ENCODE data around the gene RNASE11. TPM values are rescaled to one million over a fixed set of nuclear protein-coding genes. Genes with fewer than 3 reads are reported as not detected.

Gene RNASE11
- total RNA-seq, 1 experiment from 2014 or later = not detected

GRCh38 chr14:20610002-20610765 lies 22.4 kb upstream of the RNASE11 start:
- no peaks in the 10 kb centered on the region for H3K36me3 ChIP-seq (ENCODE audit: insufficient read depth, low read length, poor library complexity, severe bottlenecking)
- no peaks in the 10 kb centered on the region for H3K27me3 ChIP-seq (replicated peaks; ENCODE audit: insufficient read depth, low read depth, low read length, poor library complexity)
- H3K27ac ChIP-seq (ENCODE audit: low read depth, low read length, poor library complexity, severe bottlenecking) = peak overlapping the region; percentile 61
- ChIA-PET CTCF (interaction anchor here (0.6 to 1.4 kb wide), 4 partner anchors 72 to 216 kb away, joined by 3 to 5 read pairs (median 3); no protein-coding TSS in a partner anchor), POLR2A (ENCODE audit: low non-redundant PET) (interaction anchor here (0.6 kb wide), 2 partner anchors 268 to 351 kb away, joined by 5 to 7 read pairs; no protein-coding TSS in a partner anchor)
- peaks cover 14% of the 10 kb centered on the region for H3K4me1 ChIP-seq (ENCODE audit: insufficient read depth, low read length, poor library complexity, severe bottlenecking)
- H3K9me3 ChIP-seq (ENCODE audit: low read depth, low read length, poor library complexity, severe bottlenecking) = no peaks in the 10 kb centered on the region
- peak overlapping the region; percentile 85 for H3K4me3 ChIP-seq (ENCODE audit: low read depth, low read length, poor library complexity, severe bottlenecking)
- TF ChIP-seq EZH2 (IDR thresholded peaks at IDR 0.05; ENCODE audit: borderline replicate concordance, low read depth, low read length, poor library complexity, severe bottlenecking) (no peak), CTCF (conservative IDR thresholded peaks at IDR 0.05; ENCODE audit: low read depth, low read length) (no peak)
- no TSS peak for BruUV-seq (replicated peaks)
- DNase-seq (ENCODE audit: low spot score) = peak; percentile 89
- intact Hi-C loops (cut with micrococcal nuclease; ENCODE audit: unreplicated experiment) = loop anchor here (5.0 kb wide), 1 partner anchor 153 kb away; the partner anchor contains the start of gene APEX1

- peak; percentile 94 for DNase-seq (ENCODE audit: low spot score)
- no TSS peak for BruUV-seq (replicated peaks)
- Histone ChIP-seq H3K27me3 (replicated peaks; ENCODE audit: insufficient read depth, low read depth, low read length, poor library complexity) (no peaks in the 10 kb centered on the region), H3K9me3 (ENCODE audit: low read depth, low read length, poor library complexity, severe bottlenecking) (no peaks in the 10 kb centered on the region), H3K27ac (ENCODE audit: low read depth, low read length, poor library complexity, severe bottlenecking) (peak overlapping the region; percentile 61), H3K36me3 (ENCODE audit: insufficient read depth, low read length, poor library complexity, severe bottlenecking) (no peaks in the 10 kb centered on the region), H3K4me1 (ENCODE audit: insufficient read depth, low read length, poor library complexity, severe bottlenecking) (peaks cover 14% of the 10 kb centered on the region), H3K4me3 (ENCODE audit: low read depth, low read length, poor library complexity, severe bottlenecking) (peak overlapping the region; percentile 85)
- POLR2A ChIA-PET (ENCODE audit: low non-redundant PET) = interaction anchor here (0.6 kb wide), 1 partner anchor 352 kb away, joined by 5 read pairs; no protein-coding TSS in a partner anchor
- TF ChIP-seq EZH2 (IDR thresholded peaks at IDR 0.05; ENCODE audit: borderline replicate concordance, low read depth, low read length, poor library complexity, severe bottlenecking) = no peak
- peak; percentile 94 for TF ChIP-seq CTCF (conservative IDR thresholded peaks at IDR 0.05; ENCODE audit: low read depth, low read length)
- CTCF ChIA-PET = interaction anchor here (0.6 to 1.4 kb wide), 5 partner anchors 72 to 279 kb away, joined by 3 to 10 read pairs (median 4); no protein-coding TSS in a partner anchor
- intact Hi-C loops (cut with micrococcal nuclease; ENCODE audit: unreplicated experiment) = loop anchor here (1.0 to 5.0 kb wide), 6 partner anchors 22 to 282 kb away; partner anchors contain the start of genes APEX1 and TEP1
Measured at GRCh38 chr14:20609215-20610001, 21.6 kb upstream of the RNASE11 start.

GRCh38 chr14:20608383-20609110 lies 20.7 kb upstream of the RNASE11 start:
- H3K4me3 ChIP-seq (ENCODE audit: low read depth, low read length, poor library complexity, severe bottlenecking) = no peak overlapping the region
- H3K36me3 ChIP-seq (ENCODE audit: insufficient read depth, low read length, poor library complexity, severe bottlenecking) = no peaks in the 10 kb centered on the region
- POLR2A ChIA-PET (ENCODE audit: low non-redundant PET) = no interaction called here
- intact Hi-C loops (cut with micrococcal nuclease; ENCODE audit: unreplicated experiment) = loop anchor here (1.0 to 2.0 kb wide), 5 partner anchors 23 to 281 kb away; partner anchors contain the start of gene TEP1
- CTCF ChIA-PET = interaction anchor here (0.6 to 1.0 kb wide), 2 partner anchors 187 to 279 kb away, joined by 3 to 4 read pairs; no protein-coding TSS in a partner anchor
- no peaks in the 10 kb centered on the region for H3K27me3 ChIP-seq (replicated peaks; ENCODE audit: insufficient read depth, low read depth, low read length, poor library complexity)
- TF ChIP-seq CTCF (conservative IDR thresholded peaks at IDR 0.05; ENCODE audit: low read depth, low read length) (no peak), EZH2 (IDR thresholded peaks at IDR 0.05; ENCODE audit: borderline replicate concordance, low read depth, low read length, poor library complexity, severe bottlenecking) (no peak)
- DNase-seq (ENCODE audit: low spot score) = no peak
- BruUV-seq (replicated peaks) = no TSS peak
- peaks cover 14% of the 10 kb centered on the region for H3K4me1 ChIP-seq (ENCODE audit: insufficient read depth, low read length, poor library complexity, severe bottlenecking)
- H3K9me3 ChIP-seq (ENCODE audit: low read depth, low read length, poor library complexity, severe bottlenecking) = no peaks in the 10 kb centered on the region
- H3K27ac ChIP-seq (ENCODE audit: low read depth, low read length, poor library complexity, severe bottlenecking) = no peak overlapping the region

All from A673 (cell line).